Karpas-422 (cell line): ENCODE measurements around the gene CIAO1. TPM values are rescaled to one million over a fixed set of nuclear protein-coding genes. Genes with fewer than 3 reads are reported as not detected.
"Not testable (repeated sequence)": the region's sequence is repeated elsewhere in the genome, so short reads cannot be mapped to it uniquely, and the experiment has no call there.

Source experiments
- DNase-seq: peaks from one replicate; pipeline ENCODE4 v3.0.0-alpha.2; 2015
- H2AFZ ChIP-seq: fragments of 200-600 bp; sonication (generic); 2 replicates; pipeline ENCODE4 v1.6.1; 2014; ENCODE audit warnings: antibody characterized with exemption, low read length, mixed read lengths
- H3K27ac ChIP-seq: fragments of 200-600 bp; sonication (generic); 2 replicates; pipeline ENCODE4 v1.5.1; 2014; ENCODE audit warnings: mild to moderate bottlenecking, low read length, moderate library complexity
- H3K27me3 ChIP-seq: fragments of 200-600 bp; sonication (generic); 2 replicates; pipeline ENCODE4 v1.6.1; 2014; ENCODE audit warnings: low read length, mixed read lengths
- H3K36me3 ChIP-seq: fragments of 200-600 bp; sonication (generic); 2 replicates; pipeline ENCODE4 v1.6.1; 2014; ENCODE audit warnings: low read length, mixed read lengths; ENCODE audit not compliant: insufficient read depth
- H3K4me1 ChIP-seq: fragments of 200-600 bp; sonication (generic); 2 replicates; pipeline ENCODE4 v1.6.1; 2014; ENCODE audit warnings: mild to moderate bottlenecking, low read length, mixed read lengths
- H3K4me2 ChIP-seq: fragments of 200-600 bp; sonication (generic); 2 replicates; pipeline ENCODE4 v1.6.1; 2014; ENCODE audit warnings: low read length, low read depth, mild to moderate bottlenecking; ENCODE audit not compliant: poor library complexity, severe bottlenecking
- H3K4me3 ChIP-seq: fragments of 200-600 bp; sonication (generic); 2 replicates; pipeline ENCODE4 v1.5.1; 2014; ENCODE audit warnings: mild to moderate bottlenecking, antibody characterized with exemption, low read length, mixed read lengths
- H3K79me2 ChIP-seq: fragments of 200-600 bp; sonication (generic); 2 replicates; pipeline ENCODE4 v1.6.1; 2014; ENCODE audit warnings: mild to moderate bottlenecking, low read length, mixed read lengths
- H3K9ac ChIP-seq: fragments of 200-600 bp; sonication (generic); 2 replicates; pipeline ENCODE4 v1.6.0; 2014; ENCODE audit warnings: low read length
- H3K9me2 ChIP-seq: fragments of 200-600 bp; sonication (generic), shearing (Covaris generic); replicated peaks from 2 replicates; pipeline ENCODE4 v1.6.0; 2014; ENCODE audit warnings: mild to moderate bottlenecking, low read length, moderate library complexity; ENCODE audit not compliant: insufficient read depth
- H3K9me3 ChIP-seq: fragments of 300-700, 200-600 bp; sonication (generic); 2 replicates; pipeline ENCODE4 v1.6.1; 2014; ENCODE audit warnings: low read length, mixed read lengths
- H4K20me1 ChIP-seq: fragments of 200-600 bp; sonication (generic); 2 replicates; pipeline ENCODE4 v1.6.1; 2014; ENCODE audit warnings: mild to moderate bottlenecking, antibody characterized with exemption, low read length, low read depth; ENCODE audit not compliant: insufficient read depth
- total RNA-seq: library from RNA; depleted of rRNA; stranded (reverse); fragments of >200 nt; shearing (Covaris generic); gene quantifications from 2 replicates; pipeline ENCODE4 v1.2.3, GENCODE V29; 2014; ENCODE audit warnings: low replicate concordance

The CIAO1 gene
- total RNA-seq, 1 experiment from 2014 or later: 71.2 TPM

GRCh38 chr2:96271995-96272394, 6.0 kb downstream of the CIAO1 start:
- H3K27ac ChIP-seq: no peak overlapping the region
- H3K9me2 ChIP-seq: no peaks in the 10 kb centered on the region
- H3K27me3 ChIP-seq: no peaks in the 10 kb centered on the region
- H2AFZ ChIP-seq: no peak overlapping the region
- H4K20me1 ChIP-seq: peaks cover 13% of the 10 kb centered on the region
- H3K4me3 ChIP-seq: no peak overlapping the region
- H3K9ac ChIP-seq: no peak overlapping the region
- peaks cover 18% of the 10 kb centered on the region for H3K79me2 ChIP-seq
- DNase-seq: no peak
- no peaks in the 10 kb centered on the region for H3K9me3 ChIP-seq
- peaks cover 48% of the 10 kb centered on the region; the same call in 1 of the 2 replicates for H3K36me3 ChIP-seq
- H3K4me2 ChIP-seq: no peak overlapping the region
- H3K4me1 ChIP-seq: peaks cover 7% of the 10 kb centered on the region

GRCh38 chr2:96273763-96274162, 7.7 kb downstream of the CIAO1 start:
- peaks cover 3% of the 10 kb centered on the region; the same call in 1 of the 2 replicates for H3K79me2 ChIP-seq
- no peak overlapping the region for H2AFZ ChIP-seq
- H3K9me3 ChIP-seq: no peaks in the 10 kb centered on the region
- no peaks in the 10 kb centered on the region for H3K9me2 ChIP-seq
- no peak overlapping the region for H3K4me3 ChIP-seq
- peaks cover 47% of the 10 kb centered on the region; the same call in 1 of the 2 replicates for H3K36me3 ChIP-seq
- H3K27ac ChIP-seq: no peak overlapping the region
- H3K4me2 ChIP-seq: no peak overlapping the region
- H3K4me1 ChIP-seq: no peaks in the 10 kb centered on the region
- H4K20me1 ChIP-seq: peaks cover 5% of the 10 kb centered on the region; the same call in 1 of the 2 replicates
- no peaks in the 10 kb centered on the region for H3K27me3 ChIP-seq
- H3K9ac ChIP-seq: no peak overlapping the region
- no peak for DNase-seq

- no peak overlapping the region for H3K9ac ChIP-seq
- no peaks in the 10 kb centered on the region for H3K9me3 ChIP-seq
- no peaks in the 10 kb centered on the region for H3K4me1 ChIP-seq
- H4K20me1 ChIP-seq: peaks cover 5% of the 10 kb centered on the region; the same call in 1 of the 2 replicates
- no peaks in the 10 kb centered on the region for H3K79me2 ChIP-seq
- no peak overlapping the region for H3K4me3 ChIP-seq
- no peak overlapping the region for H3K27ac ChIP-seq
- H3K36me3 ChIP-seq: peaks cover 48% of the 10 kb centered on the region
- no peaks in the 10 kb centered on the region for H3K27me3 ChIP-seq
- H2AFZ ChIP-seq: no peak overlapping the region
- DNase-seq: no peak
- H3K9me2 ChIP-seq: no peaks in the 10 kb centered on the region
- H3K4me2 ChIP-seq: no peak overlapping the region
Observed at GRCh38 chr2:96274355-96275056, 8.5 kb downstream of the CIAO1 start.

- no peak overlapping the region for H2AFZ ChIP-seq
- H3K27ac ChIP-seq: no peak overlapping the region
- no peaks in the 10 kb centered on the region for H3K9me3 ChIP-seq
- peaks cover 49% of the 10 kb centered on the region for H3K36me3 ChIP-seq
- H3K79me2 ChIP-seq: no peaks in the 10 kb centered on the region
- H3K27me3 ChIP-seq: no peaks in the 10 kb centered on the region
- H3K4me1 ChIP-seq: no peaks in the 10 kb centered on the region
- H4K20me1 ChIP-seq: peaks cover 5% of the 10 kb centered on the region; the same call in 1 of the 2 replicates
- no peak for DNase-seq
- H3K4me2 ChIP-seq: no peak overlapping the region
- no peak overlapping the region for H3K9ac ChIP-seq
- H3K4me3 ChIP-seq: no peak overlapping the region
- H3K9me2 ChIP-seq: no peaks in the 10 kb centered on the region
Observed at GRCh38 chr2:96276787-96277499, 10.9 kb downstream of the CIAO1 start.

GRCh38 chr2:96287273-96287856, 21.3 kb downstream of the CIAO1 start:
- no peaks in the 10 kb centered on the region for H3K9me2 ChIP-seq
- H2AFZ ChIP-seq: no peak overlapping the region
- no peak overlapping the region for H3K4me3 ChIP-seq
- H3K27me3 ChIP-seq: no peaks in the 10 kb centered on the region
- no peaks in the 10 kb centered on the region for H3K79me2 ChIP-seq
- H3K36me3 ChIP-seq: peaks cover 63% of the 10 kb centered on the region
- DNase-seq: no peak
- no peak overlapping the region for H3K4me2 ChIP-seq
- peaks cover 6% of the 10 kb centered on the region; the same call in 1 of the 2 replicates for H4K20me1 ChIP-seq
- no peaks in the 10 kb centered on the region for H3K4me1 ChIP-seq
- no peak overlapping the region for H3K27ac ChIP-seq
- H3K9me3 ChIP-seq: no peaks in the 10 kb centered on the region
- no peak overlapping the region for H3K9ac ChIP-seq

GRCh38 chr2:96291751-96292150, 25.7 kb downstream of the CIAO1 start:
- Histone ChIP-seq H4K20me1 (peaks cover 6% of the 10 kb centered on the region; the same call in 1 of the 2 replicates), H3K9me3 (no peaks in the 10 kb centered on the region), H3K9me2 (no peaks in the 10 kb centered on the region), H3K4me2 (no peak overlapping the region), H3K4me3 (no peak overlapping the region), H2AFZ (no peak overlapping the region), H3K36me3 (peaks cover 74% of the 10 kb centered on the region), H3K9ac (no peak overlapping the region), H3K79me2 (no peaks in the 10 kb centered on the region), H3K4me1 (no peaks in the 10 kb centered on the region), H3K27me3 (no peaks in the 10 kb centered on the region), H3K27ac (no peak overlapping the region)
- DNase-seq: no peak

- H4K20me1 ChIP-seq, DNase-seq, H3K9ac ChIP-seq, H3K4me2 ChIP-seq, H3K9me3 ChIP-seq, H3K4me1 ChIP-seq, H3K9me2 ChIP-seq, H3K27me3 ChIP-seq, H3K4me3 ChIP-seq, H2AFZ ChIP-seq, H3K27ac ChIP-seq, H3K79me2 ChIP-seq: not testable (repeated sequence)
- H3K36me3 ChIP-seq: peaks cover 86% of the 10 kb centered on the region
Observed at GRCh38 chr2:96294271-96294670, 28.2 kb downstream of the CIAO1 start.

- no peak for DNase-seq
- no peaks in the 10 kb centered on the region for H3K9me2 ChIP-seq
- no peak overlapping the region for H3K27ac ChIP-seq
- H3K27me3 ChIP-seq: no peaks in the 10 kb centered on the region
- H3K9ac ChIP-seq: no peak overlapping the region
- H3K79me2 ChIP-seq: peaks cover 6% of the 10 kb centered on the region
- H3K36me3 ChIP-seq: peaks cover 84% of the 10 kb centered on the region
- H3K9me3 ChIP-seq: no peaks in the 10 kb centered on the region
- no peak overlapping the region for H3K4me2 ChIP-seq
- H4K20me1 ChIP-seq: no peaks in the 10 kb centered on the region
- no peak overlapping the region for H3K4me3 ChIP-seq
- no peak overlapping the region for H2AFZ ChIP-seq
- no peaks in the 10 kb centered on the region for H3K4me1 ChIP-seq
Observed at GRCh38 chr2:96296925-96297324, 30.9 kb downstream of the CIAO1 start.
